Stimulated activated CD4-positive, alpha-beta T cell treated with anti-CD3 and anti-CD28 coated beads, Interleukin-15, amount 100 ng/mL, for 48 hours (primary cell): ENCODE results near the gene CHGA.

Experiments used
- DNase-seq, 2 donors: peaks; one replicate each; pipeline ENCODE4 v3.0.0-alpha.2; 2020; ENCODE audit warnings: low read depth in 2 of 2

The CHGA gene

GRCh38 chr14:92944976-92945375 is 22.0 kb downstream of the CHGA start:
- no peak for DNase-seq

GRCh38 chr14:92945544-92945943 is 22.6 kb downstream of the CHGA start:
- DNase-seq = no peak

- no peak for DNase-seq
Measured at GRCh38 chr14:92945959-92946846, 23.3 kb downstream of the CHGA start.

- DNase-seq = no peak
Measured at GRCh38 chr14:92946847-92947545, 24.0 kb downstream of the CHGA start.

- no peak for DNase-seq
Measured at GRCh38 chr14:92948647-92949046, 25.7 kb downstream of the CHGA start.

GRCh38 chr14:92949496-92950192 is 26.7 kb downstream of the CHGA start:
- DNase-seq = no peak

GRCh38 chr14:92950193-92950540 is 27.2 kb downstream of the CHGA start:
- no peak for DNase-seq

- DNase-seq = no peak
Measured at GRCh38 chr14:92950773-92951172, 27.8 kb downstream of the CHGA start.

- DNase-seq = no peak
Measured at GRCh38 chr14:92951261-92951660, 28.3 kb downstream of the CHGA start.

GRCh38 chr14:92951912-92952471 is 29.0 kb downstream of the CHGA start:
- peak; percentile 69 to 71 for DNase-seq

- DNase-seq = no peak
Measured at GRCh38 chr14:92952481-92953298, 29.7 kb downstream of the CHGA start.

- no peak for DNase-seq
Measured at GRCh38 chr14:92953526-92953925, 30.6 kb downstream of the CHGA start.

GRCh38 chr14:92954933-92955332 is 32.0 kb downstream of the CHGA start:
- no peak for DNase-seq

GRCh38 chr14:92955381-92955780 is 32.4 kb downstream of the CHGA start:
- DNase-seq = no peak

- DNase-seq = no peak
Measured at GRCh38 chr14:92956961-92957360, 34.0 kb downstream of the CHGA start.

- no peak for DNase-seq
Measured at GRCh38 chr14:92958373-92959188, 35.6 kb downstream of the CHGA start.

- no peak for DNase-seq
Measured at GRCh38 chr14:92959189-92959531, 36.2 kb downstream of the CHGA start.

GRCh38 chr14:92959761-92960680 is 37.1 kb downstream of the CHGA start:
- no peak for DNase-seq
